Activated CD4-positive, alpha-beta T cell treated with anti-CD3 and anti-CD28 coated beads, Interleukin-2, Interleukin-6, amounts not matched to agents 100 ng/mL and 50 ng/mL, durations not matched to agents 16 hours and 8 hours (primary cell): ENCODE measurements around the gene PNLDC1.
A peak's percentile ranks its signal among the peaks of the same experiment; 100 is the strongest.

Experiments
- DNase-seq: peaks from one replicate; pipeline ENCODE4 v3.0.0-alpha.2; 2020

PNLDC1 gene

DNA sequence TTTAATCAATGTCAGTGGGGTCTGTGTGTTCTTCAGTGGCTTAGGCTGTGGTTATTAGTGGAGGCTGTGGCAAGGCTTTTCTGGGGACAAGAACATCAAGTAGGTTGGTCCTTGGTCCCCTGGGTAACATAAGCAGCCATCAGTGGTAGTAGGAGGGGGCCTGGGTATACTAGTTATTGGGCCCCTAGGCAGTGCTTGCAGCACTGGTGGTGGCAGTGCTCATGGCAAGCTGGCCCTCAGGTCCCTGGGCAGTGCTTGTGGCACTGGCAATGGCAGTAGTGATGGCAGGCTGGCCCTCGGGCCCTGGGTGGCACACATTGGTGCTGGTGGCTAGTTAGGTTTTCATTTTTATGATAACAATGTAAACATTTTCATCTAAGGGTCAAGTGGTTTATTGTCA lies 58.2 kb downstream of the PNLDC1 start:
- no peak for DNase-seq

DNA sequence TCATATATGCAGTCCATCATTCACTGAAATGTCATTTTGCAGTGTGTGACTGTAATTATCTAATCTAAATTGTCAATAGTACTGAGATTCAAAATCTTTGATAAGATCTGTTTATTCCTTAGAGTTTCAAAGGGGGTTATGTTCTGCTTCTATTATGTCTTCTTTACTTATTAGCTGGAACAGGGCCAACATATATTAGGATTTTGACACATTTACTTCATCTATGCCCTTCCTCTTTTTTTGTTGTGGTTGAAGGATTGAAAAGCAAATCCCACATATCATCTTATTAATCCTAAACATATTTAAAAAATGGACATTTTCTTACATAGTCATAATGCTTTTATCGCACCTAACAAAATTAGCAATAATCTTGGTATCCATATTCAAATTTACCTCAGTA lies 60.4 kb downstream of the PNLDC1 start:
- no peak for DNase-seq

DNA sequence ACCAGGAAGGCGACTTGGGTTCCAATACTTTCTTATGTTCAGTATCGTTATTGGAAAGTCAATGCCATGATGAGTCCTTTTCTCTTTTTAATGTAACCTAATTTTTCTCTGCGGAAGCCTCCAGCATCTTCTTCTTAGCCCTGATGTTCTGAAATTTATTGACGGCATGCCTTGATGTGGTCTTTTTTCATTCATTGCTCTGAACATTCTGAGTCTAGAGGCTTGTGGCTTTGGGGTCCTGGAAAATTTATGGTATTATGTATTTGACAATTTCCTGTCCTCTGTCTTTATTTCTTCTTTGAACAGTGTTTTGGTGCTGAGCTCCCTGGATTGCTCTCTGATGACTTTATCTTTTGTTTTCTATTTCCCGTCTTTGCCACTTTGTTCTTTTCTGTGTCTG lies 62.0 kb downstream of the PNLDC1 start:
- DNase-seq, result no peak

DNA sequence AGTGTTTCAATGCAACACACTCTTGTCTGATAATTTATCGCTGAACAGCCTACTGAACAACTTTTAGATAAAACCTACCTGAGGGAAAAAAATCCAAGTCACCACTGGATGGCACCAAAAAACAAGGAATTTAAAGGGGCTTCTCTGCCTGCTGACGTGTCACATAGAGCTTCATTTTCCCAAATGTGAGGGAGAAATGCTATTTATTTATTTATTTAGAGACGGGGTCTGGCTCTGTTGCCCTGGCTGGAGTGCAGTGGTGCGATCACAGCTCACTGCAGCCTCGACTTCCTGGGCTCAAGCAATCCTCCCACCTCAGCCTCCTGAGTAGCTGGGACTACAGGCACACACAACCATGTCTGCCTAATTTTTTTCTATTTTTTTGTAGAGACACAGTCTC lies 63.3 kb downstream of the PNLDC1 start:
- peak; percentile 60 for DNase-seq

DNA sequence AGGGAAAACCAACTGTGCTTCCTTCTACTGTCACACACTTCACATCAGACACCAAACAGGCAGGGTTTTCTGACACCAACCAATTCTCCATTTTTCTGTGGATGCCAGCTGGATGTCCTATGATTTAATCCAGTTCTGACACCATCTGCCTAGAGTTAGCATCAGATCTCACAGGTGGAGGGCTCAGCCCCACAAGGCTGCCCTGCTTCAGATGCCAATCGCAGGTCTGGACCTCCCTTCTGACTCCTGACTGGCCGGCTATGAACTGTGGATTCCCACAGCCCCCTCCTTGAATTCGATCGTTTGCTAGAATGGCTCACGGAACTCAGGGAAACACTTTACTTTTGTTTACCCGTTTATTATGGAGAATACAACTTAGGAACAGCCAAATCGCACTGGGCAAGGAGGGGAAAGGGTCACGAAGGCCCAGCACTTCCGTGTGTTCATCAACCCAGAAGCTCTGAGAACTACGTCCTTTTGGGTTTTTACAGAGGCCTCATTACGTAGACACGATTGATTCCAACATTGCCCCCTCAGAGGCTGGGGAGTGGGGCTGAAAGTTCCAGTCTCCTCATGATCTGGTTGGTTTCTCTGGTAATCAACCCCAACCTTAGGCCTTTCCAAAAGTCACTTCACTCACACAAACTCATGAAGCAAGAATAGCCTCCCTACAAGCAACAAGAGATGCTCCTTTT lies 65.3 kb downstream of the PNLDC1 start:
- DNase-seq, result no peak

DNA sequence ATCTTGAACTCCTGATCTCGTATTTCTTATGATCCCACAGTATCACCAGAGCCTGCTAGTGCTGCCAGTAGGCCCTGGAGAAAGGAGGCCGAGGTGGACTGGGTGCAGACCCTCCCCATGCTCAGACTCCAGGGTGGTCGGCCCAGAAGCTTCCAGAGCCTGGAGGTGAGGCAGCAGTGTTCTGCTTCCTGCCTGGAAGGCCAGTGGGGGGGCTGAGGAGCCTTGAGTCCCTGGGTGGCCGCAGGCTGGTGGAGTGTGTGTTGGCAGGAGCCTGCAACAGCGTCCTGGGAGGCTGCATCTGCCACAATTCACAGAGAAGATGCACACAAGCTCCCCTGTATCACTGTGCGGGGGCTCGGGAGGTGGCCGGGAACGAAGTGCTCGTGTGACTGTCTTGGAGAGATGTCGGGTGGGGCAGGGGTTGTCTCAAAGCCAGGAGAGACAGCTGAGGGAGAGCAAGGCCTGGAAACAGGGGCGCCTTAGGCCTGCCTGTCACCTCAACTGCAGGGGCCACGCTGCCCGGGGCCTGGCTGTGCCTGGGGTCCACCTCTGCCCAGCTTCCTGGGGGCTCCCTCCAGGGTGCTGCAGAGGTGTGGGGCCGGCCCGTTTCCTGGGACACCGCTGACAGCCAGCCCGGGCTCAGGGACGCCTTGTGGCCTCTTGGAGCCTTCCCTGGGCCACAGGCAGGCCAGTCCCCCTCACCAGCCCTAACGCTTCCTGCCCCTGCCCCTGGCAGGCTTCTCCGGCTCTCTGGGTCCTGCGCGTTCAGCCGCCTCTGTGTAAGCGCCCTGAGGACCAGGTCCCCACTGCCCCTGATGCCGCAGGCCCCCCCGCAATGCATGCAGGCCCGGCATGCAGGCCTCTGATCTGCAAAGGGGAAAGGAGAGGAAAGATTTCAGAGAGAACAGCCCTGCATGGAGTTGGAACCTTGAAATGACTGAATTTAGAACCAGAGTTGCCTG lies 66.5 kb downstream of the PNLDC1 start:
- no peak for DNase-seq
